Peyer's patch (tissue), 4 donors: ENCODE data around the gene CDKN2C. TPM values are rescaled to one million over a fixed set of nuclear protein-coding genes. Genes with fewer than 3 reads are reported as not detected.

Experiments used
- DNase-seq, 3 donors: peaks; one replicate each; pipeline ENCODE4 v3.0.0-alpha.2; 2017 to 2019
- H3K27ac ChIP-seq, 4 donors: fragments of 200-600 bp; sonication (generic); one replicate each; pipeline ENCODE4 v1.5.1; 2016 to 2019
- H3K27me3 ChIP-seq, 2 donors: fragments of 200-600 bp; sonication (generic); one replicate each; pipeline ENCODE4 v1.5.1; 2019
- H3K36me3 ChIP-seq, 3 donors: fragments of 200-600 bp; sonication (generic); one replicate each; pipeline ENCODE4 v1.5.1; 2016 to 2019
- H3K4me1 ChIP-seq, 4 donors: fragments of 200-600 bp; sonication (generic); one replicate each; pipeline ENCODE4 v1.5.1; 2016 to 2019
- H3K4me3 ChIP-seq, 4 donors: fragments of 200-600 bp; sonication (generic); 1 replicate in 3 of 4; 2 replicates in 1 of 4; pipeline ENCODE4 v1.5.1; 2016 to 2019; ENCODE audit warnings: mild to moderate bottlenecking in 1 of 4
- H3K9me3 ChIP-seq, 4 donors: fragments of 200-600 bp; sonication (generic); one replicate each; pipeline ENCODE4 v1.5.1; 2016 to 2019; ENCODE audit warnings: mild to moderate bottlenecking in 1 of 4
- POLR2A ChIP-seq, 2 donors: fragments of 450-650 bp; IDR thresholded peaks; one replicate each; pipeline ENCODE4 v1.5.1; 2017; ENCODE audit warnings: antibody characterized with exemption in 2 of 2, mild to moderate bottlenecking in 2 of 2, moderate library complexity in 2 of 2
- total RNA-seq, 4 donors: library from RNA; depleted of rRNA; stranded (reverse); fragments of >200 nt; gene quantifications; one replicate each; pipeline ENCODE4 v1.1.0, GENCODE V29; 2016
- TF ChIP-seq, protein P1 (sequence below), 6 experiments: fragments of 450-650 bp in 4 of 6; fragments of 200-600 bp in 2 of 6; sonication (generic) in 1 of 6; IDR thresholded peaks; one replicate each; pipeline ENCODE4 v1.5.1; 2017 to 2019; ENCODE audit warnings: antibody characterized with exemption in 6 of 6, mild to moderate bottlenecking in 3 of 6, moderate library complexity in 1 of 6

The CDKN2C gene
- total RNA-seq, 4 donors from 2014 or later: 5.8 to 14.5 (median 9.5) TPM

DNA sequence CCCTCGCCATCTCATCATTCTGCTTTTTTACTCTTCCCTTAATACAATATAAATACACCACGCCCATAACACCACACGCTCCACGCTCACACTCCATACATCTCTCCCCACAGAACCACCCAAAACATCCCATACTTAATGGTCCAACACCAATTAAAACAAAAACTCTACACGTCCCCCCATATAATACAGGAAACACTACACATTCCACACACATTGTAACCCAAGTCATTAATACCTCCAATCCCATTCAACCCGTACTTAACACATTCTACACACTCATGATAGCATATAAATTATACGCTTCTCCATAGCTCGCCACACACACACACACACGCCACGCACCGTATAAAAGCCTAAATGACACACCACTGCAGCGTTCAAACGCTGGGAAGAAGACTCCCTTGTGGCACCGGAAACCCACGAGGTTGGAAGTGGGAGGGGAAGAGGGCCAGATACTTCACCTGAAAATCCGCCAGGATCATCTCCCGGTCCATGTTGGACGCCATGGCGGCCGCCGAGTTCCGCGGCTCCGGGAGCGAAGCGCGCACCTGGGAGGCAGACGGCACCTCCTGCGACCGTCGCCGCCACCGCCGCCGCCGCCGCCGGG, 10.6 kb upstream of the CDKN2C start:
- no peaks in the 10 kb centered on the region for H3K27me3 ChIP-seq
- TF ChIP-seq, protein P1, sequence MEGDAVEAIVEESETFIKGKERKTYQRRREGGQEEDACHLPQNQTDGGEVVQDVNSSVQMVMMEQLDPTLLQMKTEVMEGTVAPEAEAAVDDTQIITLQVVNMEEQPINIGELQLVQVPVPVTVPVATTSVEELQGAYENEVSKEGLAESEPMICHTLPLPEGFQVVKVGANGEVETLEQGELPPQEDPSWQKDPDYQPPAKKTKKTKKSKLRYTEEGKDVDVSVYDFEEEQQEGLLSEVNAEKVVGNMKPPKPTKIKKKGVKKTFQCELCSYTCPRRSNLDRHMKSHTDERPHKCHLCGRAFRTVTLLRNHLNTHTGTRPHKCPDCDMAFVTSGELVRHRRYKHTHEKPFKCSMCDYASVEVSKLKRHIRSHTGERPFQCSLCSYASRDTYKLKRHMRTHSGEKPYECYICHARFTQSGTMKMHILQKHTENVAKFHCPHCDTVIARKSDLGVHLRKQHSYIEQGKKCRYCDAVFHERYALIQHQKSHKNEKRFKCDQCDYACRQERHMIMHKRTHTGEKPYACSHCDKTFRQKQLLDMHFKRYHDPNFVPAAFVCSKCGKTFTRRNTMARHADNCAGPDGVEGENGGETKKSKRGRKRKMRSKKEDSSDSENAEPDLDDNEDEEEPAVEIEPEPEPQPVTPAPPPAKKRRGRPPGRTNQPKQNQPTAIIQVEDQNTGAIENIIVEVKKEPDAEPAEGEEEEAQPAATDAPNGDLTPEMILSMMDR (IDR thresholded peaks at IDR 0.05): no peak
- no peak for TF ChIP-seq POLR2A (IDR thresholded peaks at IDR 0.05)
- H3K4me1 ChIP-seq: peaks cover 0 to 19% (median 2%) of the 10 kb centered on the region in 4 donors
- peak overlapping the region; percentile 72 to 82 (median 73) for H3K4me3 ChIP-seq
- DNase-seq: peak in 2 of 3 donors; percentile 26 to 59
- H3K9me3 ChIP-seq: no peaks in the 10 kb centered on the region
- peak overlapping the region; percentile 64 to 93 (median 87) for H3K27ac ChIP-seq
- H3K36me3 ChIP-seq: no peaks in the 10 kb centered on the region

DNA sequence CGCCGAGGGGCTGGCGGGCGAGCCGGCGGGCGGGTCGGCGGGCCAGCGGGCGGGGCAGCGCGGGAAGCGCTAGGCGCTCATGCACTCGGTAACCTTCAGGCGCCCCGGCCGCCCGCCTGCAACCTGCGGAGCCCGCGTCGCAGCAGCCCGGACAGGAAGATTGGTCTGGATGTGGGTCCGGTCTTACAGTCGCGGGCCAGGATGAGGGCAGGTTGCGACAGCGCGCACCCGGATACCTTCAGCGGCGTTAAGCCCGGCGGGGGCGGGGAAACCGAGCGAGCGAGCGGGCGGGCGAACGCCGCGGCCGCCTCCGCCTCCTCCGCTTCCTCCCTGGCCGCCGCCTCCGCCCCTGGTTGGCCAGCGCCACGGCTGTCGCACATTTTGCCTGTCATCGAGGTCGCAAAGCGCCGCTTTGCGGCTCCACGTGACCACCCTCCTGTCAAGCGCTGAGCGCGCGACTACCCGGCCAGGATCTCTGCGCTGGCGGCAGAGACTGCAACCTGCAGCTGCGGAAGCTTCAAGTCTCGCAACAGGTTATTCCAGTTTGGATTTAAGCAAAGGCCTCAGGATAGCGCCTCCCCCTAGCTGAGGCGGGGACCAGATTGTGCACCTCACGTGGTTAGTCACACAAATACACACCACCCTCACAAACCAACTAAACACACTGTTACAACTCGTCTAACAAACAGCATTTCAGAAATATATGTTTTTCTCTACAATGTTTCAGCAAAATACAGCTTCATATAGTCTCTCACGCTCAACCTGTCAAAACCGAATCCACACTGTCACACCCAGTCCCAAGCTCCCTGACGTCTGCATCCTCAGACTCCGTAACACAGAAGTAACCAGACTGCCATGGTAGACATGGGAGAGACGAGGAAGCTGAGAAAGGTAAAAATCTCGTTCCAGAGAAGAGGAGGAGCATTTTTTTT, 9.9 kb upstream of the CDKN2C start, which contains the start of gene FAF1:
TSS of gene FAF1 (minus strand) at position 355 of the 932 bp plus-strand sequence. CDS start 456 bp downstream, outside the sequence.
- peaks cover 0 to 19% (median 2%) of the 10 kb centered on the region in 4 donors for H3K4me1 ChIP-seq
- no peaks in the 10 kb centered on the region for H3K9me3 ChIP-seq
- no peaks in the 10 kb centered on the region for H3K27me3 ChIP-seq
- H3K4me3 ChIP-seq: peak within 1 kb of the TSS; percentile 72 to 82 (median 73)
- peak; percentile 96 to 99 (median 99) for DNase-seq
- TF ChIP-seq, protein P1 (IDR thresholded peaks at IDR 0.05): peak; percentile 7 to 64 (median 46)
- peak; percentile 92 for TF ChIP-seq POLR2A (IDR thresholded peaks at IDR 0.05)
- H3K27ac ChIP-seq: peak within 1 kb of the TSS; percentile 64 to 93 (median 87)
- H3K36me3 ChIP-seq: no peaks in the 10 kb centered on the region

DNA sequence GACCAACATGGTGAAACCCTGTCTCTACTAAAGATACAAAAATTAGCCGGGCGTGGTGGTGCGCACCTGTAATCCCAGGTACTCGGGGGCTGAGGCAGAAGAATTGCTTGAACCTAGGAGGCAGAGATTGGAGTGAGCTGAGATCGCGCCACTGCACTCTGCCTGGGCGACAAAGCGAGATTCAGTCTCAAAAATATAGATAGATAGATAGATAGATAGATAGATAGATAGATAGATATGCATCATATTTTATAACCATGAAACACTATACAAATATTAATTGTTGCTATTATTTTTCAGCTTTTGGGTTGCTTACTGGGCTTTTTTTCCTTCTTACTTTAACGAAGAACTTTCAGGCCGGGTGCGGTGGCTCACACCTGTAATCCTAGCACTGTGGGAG, 5.2 kb upstream of the CDKN2C start:
- H3K4me1 ChIP-seq: peaks cover 0 to 14% (median 6%) of the 10 kb centered on the region in 4 donors
- DNase-seq: no peak
- H3K4me3 ChIP-seq: no peak overlapping the region
- H3K36me3 ChIP-seq: no peaks in the 10 kb centered on the region
- no peaks in the 10 kb centered on the region for H3K27me3 ChIP-seq
- H3K27ac ChIP-seq: no peak overlapping the region
- TF ChIP-seq POLR2A (IDR thresholded peaks at IDR 0.05): no peak
- TF ChIP-seq, protein P1 (IDR thresholded peaks at IDR 0.05): no peak
- H3K9me3 ChIP-seq: no peaks in the 10 kb centered on the region

DNA sequence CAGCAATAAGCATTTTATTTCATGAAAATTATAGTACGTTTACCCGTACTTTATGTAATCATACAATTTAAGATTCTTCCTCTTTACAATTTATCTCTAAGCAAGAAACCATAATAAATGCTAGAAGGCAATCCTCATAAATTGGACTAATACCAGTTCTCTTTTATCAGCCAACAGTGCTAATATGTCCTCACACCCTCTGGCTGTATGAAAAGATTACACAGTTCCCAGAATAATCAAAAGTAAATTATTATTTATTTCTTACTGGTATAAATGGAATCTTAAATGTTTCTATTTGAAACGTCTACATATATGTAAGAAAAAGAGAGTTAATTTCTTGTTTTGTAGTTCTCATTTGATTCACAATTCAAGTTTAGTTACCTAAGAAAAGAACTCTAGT, 3.1 kb upstream of the CDKN2C start:
- Histone ChIP-seq H3K27me3 (no peaks in the 10 kb centered on the region), H3K36me3 (no peaks in the 10 kb centered on the region), H3K4me1 (peaks cover 0 to 9% (median 4%) of the 10 kb centered on the region in 4 donors), H3K4me3 (peak overlapping the region in 2 of 4 donors; percentile 74 to 85), H3K27ac (peak overlapping the region in 3 of 4 donors; percentile 92 to 99 (median 98)), H3K9me3 (no peaks in the 10 kb centered on the region)
- DNase-seq: no peak
- TF ChIP-seq, protein P1 (IDR thresholded peaks at IDR 0.05): no peak
- TF ChIP-seq POLR2A (IDR thresholded peaks at IDR 0.05): no peak

DNA sequence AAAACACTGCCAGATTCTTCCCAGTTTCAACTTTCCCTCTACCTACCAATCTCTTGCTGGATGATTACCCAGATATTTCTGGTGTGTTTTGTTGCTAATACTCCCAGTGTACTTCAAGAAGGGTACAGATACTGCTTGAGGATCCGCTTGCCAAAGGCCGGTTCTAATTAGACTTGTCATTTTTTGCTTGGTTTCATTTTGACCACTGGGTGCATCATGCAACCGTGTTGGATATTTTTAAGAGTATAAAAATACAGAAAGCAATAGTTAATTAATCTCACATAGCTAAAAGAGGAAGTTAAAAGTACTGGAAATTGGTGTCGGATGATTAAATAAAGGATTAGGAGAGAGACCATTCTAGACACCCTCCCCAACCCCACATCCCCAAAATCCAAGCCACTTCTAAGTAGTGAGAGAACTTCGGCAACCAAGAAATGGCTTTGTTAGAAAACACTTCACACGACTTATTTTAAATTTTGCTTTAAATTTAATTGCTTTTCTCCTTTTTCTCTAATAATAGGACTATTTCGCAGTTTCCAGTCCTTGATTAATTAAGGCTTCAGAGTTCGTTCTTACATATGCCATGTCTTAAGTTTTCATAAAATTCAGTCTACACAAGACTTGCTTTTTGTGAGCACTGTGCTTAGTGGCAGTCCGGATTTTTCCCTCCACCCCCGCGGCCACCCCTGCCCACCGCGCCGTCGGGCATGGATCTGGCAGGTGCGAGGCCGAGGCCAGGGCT, 2.5 kb upstream of the CDKN2C start:
- no peaks in the 10 kb centered on the region for H3K36me3 ChIP-seq
- no peak for DNase-seq
- no peaks in the 10 kb centered on the region for H3K9me3 ChIP-seq
- TF ChIP-seq, protein P1 (IDR thresholded peaks at IDR 0.05): peak in 2 of 6 experiments; percentile 5 to 15
- TF ChIP-seq POLR2A (IDR thresholded peaks at IDR 0.05): no peak
- peak overlapping the region; percentile 74 to 85 (median 77) for H3K4me3 ChIP-seq
- no peaks in the 10 kb centered on the region for H3K27me3 ChIP-seq
- H3K27ac ChIP-seq: peak overlapping the region; percentile 92 to 99 (median 96)
- H3K4me1 ChIP-seq: peaks cover 0 to 9% (median 4%) of the 10 kb centered on the region in 4 donors
